Prostate gland (tissue), 2 donors: ENCODE measurements around the gene SHANK1.

Experiments used
- CTCF ChIP-seq, 4 experiments: fragments of 200-600 bp in 2 of 4; fragments of 450-650 bp in 2 of 4; sonication (generic) in 2 of 4; IDR thresholded peaks; 1 replicate in 3 of 4; 2 replicates in 1 of 4; pipeline ENCODE4 v1.5.1; 2016 to 2019; ENCODE audit warnings: antibody characterized with exemption in 4 of 4, mild to moderate bottlenecking in 2 of 4, moderate library complexity in 2 of 4
- POLR2A ChIP-seq: fragments of 450-650 bp; IDR thresholded peaks from one replicate; pipeline ENCODE4 v1.6.1; 2016; ENCODE audit warnings: antibody characterized with exemption, mild to moderate bottlenecking

- TF ChIP-seq CTCF (IDR thresholded peaks at IDR 0.05) (no peak), POLR2A (no peak)
Measured at GRCh38 chr19:50735869-50736268, 16.3 kb upstream of the SHANK1 start.
